SK-N-SH (cell line): ENCODE data around the gene FAM120B. TPM values are rescaled to one million over a fixed set of nuclear protein-coding genes. Genes with fewer than 3 reads are reported as not detected.
A peak's percentile ranks its signal among the peaks of the same experiment; 100 is the strongest.

Source experiments
- CTCF ChIA-PET: fragments of 300-600, 350-600 bp; formaldehyde crosslinking; extraction: SDS; loops from one replicate; lab custom pipeline; 2021; lab: Yijun Ruan, JAX
- POLR2A ChIA-PET: fragments of 350-600 bp; sonication (Branson Sonifier 250); formaldehyde crosslinking; extraction: SDS; loops from one replicate; lab custom pipeline; 2020; ENCODE audit warnings: antibody characterized with exemption, inconsistent platforms; lab: Yijun Ruan, JAX
- DNase-seq: peaks from one replicate; pipeline ENCODE4 v3.0.0; 2012
- H2AFZ ChIP-seq: fragments of 200-600 bp; sonication (generic); 2 replicates; pipeline ENCODE4 v1.8.1; 2016; ENCODE audit warnings: antibody characterized with exemption, mild to moderate bottlenecking, low read depth
- H3F3A ChIP-seq: fragments of 200-600 bp; sonication (generic); replicated peaks from 2 replicates; pipeline ENCODE3; 2016; ENCODE audit warnings: antibody characterized with exemption, mild to moderate bottlenecking; ENCODE audit not compliant: insufficient read depth
- H3K27ac ChIP-seq, 2 experiments: fragments of 200-500 bp in 1 of 2; fragments of 200-600 bp in 1 of 2; sonication (Bioruptor generic) in 1 of 2; sonication (generic), shearing (Covaris generic) in 1 of 2; 2 replicates each; pipeline versions ENCODE4 v1.5.1 to v1.6.1; 2014 to 2016; ENCODE audit warnings: low read depth in 2 of 2, inconsistent platforms in 1 of 2, low read length in 1 of 2, mild to moderate bottlenecking in 1 of 2, mixed read lengths in 1 of 2
- H3K27me3 ChIP-seq: fragments of 200-600 bp; sonication (generic), shearing (Covaris generic); 2 replicates; pipeline ENCODE4 v1.6.1; 2016; ENCODE audit warnings: mixed run types; ENCODE audit not compliant: insufficient read depth
- H3K36me3 ChIP-seq, 2 experiments: fragments of 200-500 bp in 1 of 2; fragments of 200-600 bp in 1 of 2; sonication (Bioruptor generic) in 1 of 2; sonication (generic) in 1 of 2; replicated peaks in 1 of 2; 2 replicates each; pipeline versions ENCODE3 to v1.5.1; 2014 to 2016; ENCODE audit warnings: low read length in 1 of 2, mild to moderate bottlenecking in 1 of 2; ENCODE audit not compliant: insufficient read depth in 2 of 2, control insufficient read depth in 1 of 2
- H3K4me1 ChIP-seq, 2 experiments: fragments of 200-500 bp in 1 of 2; fragments of 200-600 bp in 1 of 2; sonication (Bioruptor generic) in 1 of 2; sonication (generic), shearing (Covaris generic) in 1 of 2; 2 replicates each; pipeline versions ENCODE4 v1.5.1 to v1.6.1; 2014 to 2016; ENCODE audit warnings: low read depth in 1 of 2, low read length in 1 of 2, mixed run types in 1 of 2; ENCODE audit not compliant: insufficient read depth in 2 of 2, control insufficient read depth in 1 of 2
- H3K4me2 ChIP-seq: fragments of 200-600 bp; sonication (generic), shearing (Covaris generic); 2 replicates; pipeline ENCODE4 v1.6.1; 2017; ENCODE audit warnings: mixed run types
- H3K4me3 ChIP-seq, 2 experiments: fragments of 200-500 bp in 1 of 2; fragments of 200-600 bp in 1 of 2; sonication (Bioruptor generic) in 1 of 2; sonication (generic), shearing (Covaris generic) in 1 of 2; 2 replicates each; pipeline versions ENCODE4 v1.5.1 to v1.8.1; 2014 to 2016; ENCODE audit warnings: low read depth in 2 of 2, inconsistent platforms in 1 of 2, low read length in 1 of 2, mild to moderate bottlenecking in 1 of 2, mixed read lengths in 1 of 2, moderate library complexity in 1 of 2
- H3K79me2 ChIP-seq: fragments of 200-600 bp; sonication (generic); 2 replicates; pipeline ENCODE4 v1.8.1; 2017; ENCODE audit warnings: mild to moderate bottlenecking; ENCODE audit not compliant: insufficient read depth
- H3K9ac ChIP-seq: fragments of 200-600 bp; sonication (generic); 2 replicates; pipeline ENCODE4 v1.6.1; 2017; ENCODE audit warnings: mixed run types
- H3K9me2 ChIP-seq: fragments of 200-600 bp; sonication (generic); 2 replicates; pipeline ENCODE4 v1.6.1; 2017; ENCODE audit warnings: mixed run types
- H3K9me3 ChIP-seq: fragments of 200-600 bp; sonication (generic); 2 replicates; pipeline ENCODE4 v1.6.1; 2017; ENCODE audit warnings: mixed run types, mild to moderate bottlenecking, moderate library complexity
- H4K20me1 ChIP-seq: fragments of 200-600 bp; sonication (generic); 2 replicates; pipeline ENCODE4 v1.6.1; 2017; ENCODE audit warnings: mild to moderate bottlenecking, mixed run types; ENCODE audit not compliant: insufficient read depth
- CHD2 ChIP-seq: fragments of 150-350 bp; IDR thresholded peaks from 2 replicates; pipeline ENCODE4 v1.6.1; 2018; ENCODE audit warnings: low read length; ENCODE audit not compliant: partially characterized antibody
- CTCF ChIP-seq: fragments of 200-600 bp; sonication (generic); IDR thresholded peaks from 2 replicates; pipeline ENCODE4 v1.6.1; 2017; ENCODE audit warnings: antibody characterized with exemption, mild to moderate bottlenecking, moderate library complexity
- EZH2phosphoT487 ChIP-seq: fragments of 200-600 bp; sonication (generic); IDR thresholded peaks from 2 replicates; pipeline ENCODE4 v1.6.1; 2017; ENCODE audit warnings: low read depth, mixed run types, mild to moderate bottlenecking, antibody characterized with exemption, moderate library complexity, borderline replicate concordance
- FOXJ3 ChIP-seq: sonication (generic); formaldehyde crosslinking; IDR thresholded peaks from 2 replicates; pipeline ENCODE4 v1.5.1; 2020; ENCODE audit warnings: mild to moderate bottlenecking, missing genetic modification reagents
- FOXM1 ChIP-seq: IDR thresholded peaks from 2 replicates; pipeline ENCODE4 v1.4.0; 2012; ENCODE audit warnings: low read depth, mild to moderate bottlenecking
- GABPA ChIP-seq: IDR thresholded peaks from 2 replicates; pipeline ENCODE4 v1.4.0; 2012; ENCODE audit warnings: low read depth, mild to moderate bottlenecking
- IRF3 ChIP-seq: fragments of 150-350 bp; IDR thresholded peaks from 2 replicates; pipeline ENCODE4 v1.6.1; 2016; ENCODE audit warnings: mild to moderate bottlenecking, low read depth, low read length
- JUND ChIP-seq: IDR thresholded peaks from 2 replicates; pipeline ENCODE4 v1.4.0; 2012
- MXI1 ChIP-seq: IDR thresholded peaks from 2 replicates; pipeline ENCODE4 v1.6.1; 2012; ENCODE audit warnings: mild to moderate bottlenecking, low read depth, low read length, improper control_type of control experiment
- NFIC ChIP-seq: IDR thresholded peaks from 2 replicates; pipeline ENCODE4 v1.4.0; 2012; ENCODE audit warnings: borderline replicate concordance
- NRF1 ChIP-seq: IDR thresholded peaks from 2 replicates; pipeline ENCODE4 v1.6.1; 2012; ENCODE audit warnings: low read depth, mild to moderate bottlenecking, low read length
- POLR2AphosphoS5 ChIP-seq: IDR thresholded peaks from 2 replicates; pipeline ENCODE4 v1.6.1; 2012; ENCODE audit warnings: low read depth, low read length
- RCOR1 ChIP-seq: fragments of 150-350 bp; IDR thresholded peaks from 2 replicates; pipeline ENCODE4 v1.6.1; 2017; ENCODE audit warnings: antibody characterized with exemption, low read length
- RFX5 ChIP-seq: IDR thresholded peaks from 2 replicates; pipeline ENCODE4 v1.6.1; 2012; ENCODE audit warnings: mild to moderate bottlenecking, improper control_type of control experiment, low read length
- RXRA ChIP-seq: IDR thresholded peaks from 2 replicates; pipeline ENCODE4 v1.4.0; 2012; ENCODE audit warnings: low read depth, mild to moderate bottlenecking, borderline replicate concordance
- SIN3A ChIP-seq: IDR thresholded peaks from 2 replicates; pipeline ENCODE4 v1.6.1; 2012; ENCODE audit warnings: low read depth, mild to moderate bottlenecking, low read length, moderate library complexity, borderline replicate concordance
- SMC3 ChIP-seq: IDR thresholded peaks from 2 replicates; pipeline ENCODE4 v1.6.1; 2012; ENCODE audit warnings: low read depth, low read length, improper control_type of control experiment
- TAF1 ChIP-seq: IDR thresholded peaks from 2 replicates; pipeline ENCODE4 v1.6.1; 2012; ENCODE audit warnings: low read depth, mild to moderate bottlenecking, low read length, moderate library complexity, borderline replicate concordance
- TCF12 ChIP-seq: IDR thresholded peaks from 2 replicates; pipeline ENCODE4 v1.4.0; 2012
- TEAD4 ChIP-seq: IDR thresholded peaks from 2 replicates; pipeline ENCODE4 v1.4.0; 2012; ENCODE audit warnings: mild to moderate bottlenecking, borderline replicate concordance; ENCODE audit not compliant: insufficient read depth
- USF1 ChIP-seq: IDR thresholded peaks from 2 replicates; pipeline ENCODE4 v1.4.0; 2012; ENCODE audit warnings: low read depth, borderline replicate concordance
- USF2 ChIP-seq: fragments of 150-350 bp; IDR thresholded peaks from 2 replicates; pipeline ENCODE4 v1.6.1; 2017; ENCODE audit warnings: antibody characterized with exemption, low read length, low read depth, borderline replicate concordance
- YY1 ChIP-seq: IDR thresholded peaks from 2 replicates; pipeline ENCODE4 v1.4.0; 2012; ENCODE audit warnings: low read depth, mild to moderate bottlenecking
- WGBS: methylation state at CpG from one replicate; pipeline ENCODE4 v1.1.6; 2017; ENCODE audit warnings: low lambda C conversion rate; 5-methylcytosine and 5-hydroxymethylcytosine counted together
- polyA plus RNA-seq, 3 experiments: library from polyadenylated mRNA; depleted of rRNA; stranded (reverse); fragments of >200 nt; gene quantifications; 2 replicates each; pipeline ENCODE4 v1.2.3, GENCODE V29; 2012

The FAM120B gene
- polyA plus RNA-seq, 1 of the 3 experiments (the other 2 are of a cell fraction), result 7.7 TPM

- 29% methylated on average over 7 of the region's 29 CpGs for WGBS
- Histone ChIP-seq H3K36me3 (peaks cover 0 to 8% of the 10 kb centered on the region in 2 experiments), H3K9ac (peak overlapping the region; percentile 94), H4K20me1 (peaks cover 25% of the 10 kb centered on the region), H3K27me3 (no peaks in the 10 kb centered on the region), H3K4me3 (peak overlapping the region; percentile 94 to 100), H3K9me3 (no peaks in the 10 kb centered on the region), H3K4me2 (peak overlapping the region; percentile 93), H3K27ac (peak overlapping the region; percentile 50 to 64; a peak in 2 of 4 replicates), H3F3A (no peaks in the 10 kb centered on the region), H3K9me2 (no peaks in the 10 kb centered on the region), H3K79me2 (peaks cover 49% of the 10 kb centered on the region), H2AFZ (peak overlapping the region; percentile 83), H3K4me1 (peaks cover 11 to 28% of the 10 kb centered on the region in 2 experiments; a peak in 3 of 4 replicates)
- CTCF ChIA-PET, result interaction anchor here (0.7 to 1.1 kb wide), 3 partner anchors 10 to 518 kb away, joined by 3 to 4 read pairs (median 3); no protein-coding TSS in a partner anchor
- DNase-seq, result no peak
- POLR2A ChIA-PET, result interaction anchor here (0.8 to 1.0 kb wide), 4 partner anchors 48 to 554 kb away, joined by 3 to 4 read pairs (median 3); partner anchors contain the start of genes DYNLT2 and ERMARD
- TF ChIP-seq JUND (no peak), YY1 (no peak), NRF1 (no peak), USF2 (no peak), SIN3A (no peak), EZH2phosphoT487 (no peak), TCF12 (no peak), FOXJ3 (CRISPR knock-in tag) (no peak), SMC3 (no peak), FOXM1 (no peak), RCOR1 (no peak)
These were observed 694 bp upstream of the FAM120B start for GRCh38 chr6:170305805-170306323.

GRCh38 chr6:170307080-170307545 is 555 bp downstream of the FAM120B start:
- Histone ChIP-seq H3K9ac (peak overlapping the region; percentile 94), H4K20me1 (peaks cover 35% of the 10 kb centered on the region), H3K27me3 (no peaks in the 10 kb centered on the region), H3K36me3 (peaks cover 0 to 12% of the 10 kb centered on the region in 2 experiments), H3K4me1 (peaks cover 11 to 30% of the 10 kb centered on the region in 2 experiments; a peak in 3 of 4 replicates), H3K4me2 (peak overlapping the region; percentile 96), H3K27ac (peak overlapping the region; percentile 71 to 84), H3F3A (no peaks in the 10 kb centered on the region), H3K9me3 (no peaks in the 10 kb centered on the region), H2AFZ (peak overlapping the region; percentile 82; the same call in 1 of the 2 replicates), H3K9me2 (no peaks in the 10 kb centered on the region), H3K4me3 (peak overlapping the region; percentile 94 to 100), H3K79me2 (peaks cover 61% of the 10 kb centered on the region)
- ChIA-PET CTCF (interaction anchor here (0.7 to 4.2 kb wide), 3 partner anchors 69 to 476 kb away, joined by 3 to 15 read pairs (median 3); no protein-coding TSS in a partner anchor), POLR2A (interaction anchor here (0.5 kb wide), 1 partner anchor 130 kb away, joined by 3 read pairs; no protein-coding TSS in a partner anchor)
- 2% methylated on average over 10 of the region's 15 CpGs for WGBS
- DNase-seq, result no peak
- no peak for TF ChIP-seq CTCF
- no peak for TF ChIP-seq TCF12
- TF ChIP-seq TAF1, result no peak
- no peak for TF ChIP-seq CHD2
- no peak for TF ChIP-seq SIN3A
- no peak for TF ChIP-seq TEAD4
- TF ChIP-seq RXRA, result no peak
- no peak for TF ChIP-seq RFX5
- no peak for TF ChIP-seq MXI1
- TF ChIP-seq NRF1, result no peak
- TF ChIP-seq JUND, result no peak
- TF ChIP-seq IRF3, result no peak
- TF ChIP-seq GABPA, result no peak
- TF ChIP-seq NFIC, result no peak
- no peak for TF ChIP-seq POLR2AphosphoS5
- no peak for TF ChIP-seq USF1
- no peak for TF ChIP-seq YY1
